ENCODE measurements around the gene EDA.

DNA sequence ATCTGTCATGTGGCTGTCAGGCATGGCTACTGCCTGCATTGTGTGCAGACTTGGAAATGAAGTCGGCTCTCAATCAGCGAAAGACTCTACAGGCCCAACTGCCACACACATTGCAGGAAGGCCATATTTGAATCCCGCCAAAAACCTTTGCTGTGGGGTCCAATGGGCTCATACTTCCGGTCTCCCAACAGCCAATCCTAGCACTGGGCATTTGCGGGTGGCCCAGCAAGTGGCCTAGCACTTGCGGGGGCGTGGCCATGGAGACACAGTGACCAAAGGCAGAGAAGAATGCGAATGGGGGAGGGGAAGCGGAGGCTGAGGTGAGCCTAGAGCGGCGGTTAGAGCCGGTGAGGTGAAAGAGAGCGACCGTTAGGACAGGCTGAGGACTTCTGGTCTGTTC is 446.2 kb downstream of the EDA start, which contains the start of gene OTUD6A:
- TF ChIP-seq, protein P1, sequence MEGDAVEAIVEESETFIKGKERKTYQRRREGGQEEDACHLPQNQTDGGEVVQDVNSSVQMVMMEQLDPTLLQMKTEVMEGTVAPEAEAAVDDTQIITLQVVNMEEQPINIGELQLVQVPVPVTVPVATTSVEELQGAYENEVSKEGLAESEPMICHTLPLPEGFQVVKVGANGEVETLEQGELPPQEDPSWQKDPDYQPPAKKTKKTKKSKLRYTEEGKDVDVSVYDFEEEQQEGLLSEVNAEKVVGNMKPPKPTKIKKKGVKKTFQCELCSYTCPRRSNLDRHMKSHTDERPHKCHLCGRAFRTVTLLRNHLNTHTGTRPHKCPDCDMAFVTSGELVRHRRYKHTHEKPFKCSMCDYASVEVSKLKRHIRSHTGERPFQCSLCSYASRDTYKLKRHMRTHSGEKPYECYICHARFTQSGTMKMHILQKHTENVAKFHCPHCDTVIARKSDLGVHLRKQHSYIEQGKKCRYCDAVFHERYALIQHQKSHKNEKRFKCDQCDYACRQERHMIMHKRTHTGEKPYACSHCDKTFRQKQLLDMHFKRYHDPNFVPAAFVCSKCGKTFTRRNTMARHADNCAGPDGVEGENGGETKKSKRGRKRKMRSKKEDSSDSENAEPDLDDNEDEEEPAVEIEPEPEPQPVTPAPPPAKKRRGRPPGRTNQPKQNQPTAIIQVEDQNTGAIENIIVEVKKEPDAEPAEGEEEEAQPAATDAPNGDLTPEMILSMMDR (IDR thresholded peaks at IDR 0.05; ENCODE audit: low read depth, low read length), result no peak
- TF ChIP-seq, protein P2, sequence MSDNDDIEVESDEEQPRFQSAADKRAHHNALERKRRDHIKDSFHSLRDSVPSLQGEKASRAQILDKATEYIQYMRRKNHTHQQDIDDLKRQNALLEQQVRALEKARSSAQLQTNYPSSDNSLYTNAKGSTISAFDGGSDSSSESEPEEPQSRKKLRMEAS (IDR thresholded peaks at IDR 0.05; ENCODE audit: low read depth, low read length), result no peak

Data from NB4 (cell line).